Fibroblast of lung (primary cell): ENCODE results near the gene SALL3. TPM values are rescaled to one million over a fixed set of nuclear protein-coding genes. Genes with fewer than 3 reads are reported as not detected.

ENCODE experiments used
- DNase-seq, 2 donors: peaks; one replicate each; pipeline versions ENCODE4 v3.0.0 to v3.0.0-alpha.2; 2010; ENCODE audit warnings: low read depth in 2 of 2
- H2AFZ ChIP-seq: 2 replicates; pipeline ENCODE4 v1.5.1; 2012; ENCODE audit warnings: low read length, control low read depth, inconsistent platforms
- H3K27ac ChIP-seq: 2 replicates; pipeline ENCODE4 v1.5.1; 2011; ENCODE audit warnings: low read length, control low read depth; ENCODE audit not compliant: insufficient read depth
- H3K27me3 ChIP-seq: 2 replicates; pipeline ENCODE4 v1.5.1; 2011; ENCODE audit warnings: mild to moderate bottlenecking, low read length; ENCODE audit not compliant: control insufficient read depth, insufficient read depth
- H3K36me3 ChIP-seq: 2 replicates; pipeline ENCODE4 v1.5.1; 2011; ENCODE audit warnings: low read length; ENCODE audit not compliant: control insufficient read depth, insufficient read depth
- H3K4me1 ChIP-seq: 2 replicates; pipeline ENCODE4 v1.5.1; 2011; ENCODE audit warnings: low read length; ENCODE audit not compliant: control insufficient read depth, insufficient read depth; ENCODE audit errors: extremely low read depth
- H3K4me2 ChIP-seq: 2 replicates; pipeline ENCODE4 v1.5.1; 2011; ENCODE audit warnings: low read length, control low read depth; ENCODE audit not compliant: insufficient read depth; ENCODE audit errors: extremely low read depth
- H3K4me3 ChIP-seq, 4 experiments: fragments of 200-600 bp in 1 of 4; sonication (generic) in 1 of 4; replicated peaks in 1 of 4; 2 replicates each; pipeline ENCODE4 v1.5.1; 2011 to 2016; ENCODE audit warnings: low read length in 4 of 4, low read depth in 3 of 4, mild to moderate bottlenecking in 3 of 4, control low read depth in 2 of 4, inconsistent platforms in 1 of 4, mixed read lengths in 1 of 4; ENCODE audit not compliant: insufficient read depth in 1 of 4; ENCODE audit errors: control extremely low read depth in 1 of 4
- H3K79me2 ChIP-seq: 2 replicates; pipeline ENCODE4 v1.5.1; 2012; ENCODE audit warnings: mild to moderate bottlenecking, low read length, inconsistent platforms; ENCODE audit not compliant: control insufficient read depth, insufficient read depth
- H3K9ac ChIP-seq: 2 replicates; pipeline ENCODE4 v1.5.1; 2011; ENCODE audit warnings: mild to moderate bottlenecking, low read length, control low read depth; ENCODE audit not compliant: insufficient read depth
- H3K9me3 ChIP-seq: 2 replicates; pipeline ENCODE4 v1.5.1; 2012; ENCODE audit warnings: low read depth, low read length; ENCODE audit not compliant: control insufficient read depth, insufficient read depth
- H4K20me1 ChIP-seq: 2 replicates; pipeline ENCODE4 v1.5.1; 2011; ENCODE audit warnings: low read length; ENCODE audit not compliant: control insufficient read depth, insufficient read depth; ENCODE audit errors: extremely low read depth
- CTCF ChIP-seq, 2 donors: IDR thresholded peaks in 1 of 2; conservative IDR thresholded peaks in 1 of 2; 1 replicate in 1 of 2; 2 replicates in 1 of 2; pipeline ENCODE4 v1.5.1; 2011 to 2012; ENCODE audit warnings: low read length in 2 of 2, control low read depth in 1 of 2, inconsistent platforms in 1 of 2, low read depth in 1 of 2, mild to moderate bottlenecking in 1 of 2
- EZH2 ChIP-seq: IDR thresholded peaks from 2 replicates; pipeline ENCODE4 v1.5.1; 2012; ENCODE audit warnings: low read length, control low read depth, mild to moderate bottlenecking; ENCODE audit errors: missing control alignments
- polyA plus RNA-seq, 2 donors: library from polyadenylated mRNA; depleted of rRNA in 1 of 2; stranded (reverse) in 1 of 2; unstranded in 1 of 2; fragments of >200 nt; gene quantifications; 2 replicates each; pipeline ENCODE4 v1.2.1, GENCODE V29; 2011 to 2012; ENCODE audit warnings: missing spikeins in 1 of 2
- total RNA-seq: library from RNA; depleted of rRNA; stranded (reverse); fragments of >200 nt; gene quantifications from 2 replicates; pipeline ENCODE4 v1.2.1, GENCODE V29; 2014

The SALL3 gene
- total and polyA plus RNA-seq, 2 donors (not counting 1 experiment from before 2014, with no cell fraction given) = not detected

- Histone ChIP-seq H3K79me2 (no peaks in the 10 kb centered on the region), H3K4me1 (no peaks in the 10 kb centered on the region), H3K9me3 (no peaks in the 10 kb centered on the region), H3K4me3 (no peak overlapping the region), H3K27ac (no peak overlapping the region), H4K20me1 (no peaks in the 10 kb centered on the region), H3K4me2 (no peak overlapping the region), H3K36me3 (no peaks in the 10 kb centered on the region), H2AFZ (no peak overlapping the region), H3K27me3 (no peaks in the 10 kb centered on the region), H3K9ac (no peak overlapping the region)
- DNase-seq = no peak
- TF ChIP-seq EZH2 = no peak
- no peak for TF ChIP-seq CTCF (conservative IDR thresholded peaks at IDR 0.05 in 1 of 2, IDR thresholded peaks at IDR 0.05 in 1 of 2; ENCODE audit: low read depth in 1 of 2, low read length in 2 of 2)
These were observed 31.2 kb downstream of the SALL3 start for GRCh38 chr18:79010802-79011201.

- H3K36me3 ChIP-seq = no peaks in the 10 kb centered on the region
- H3K9ac ChIP-seq = no peak overlapping the region
- H3K9me3 ChIP-seq = no peaks in the 10 kb centered on the region
- no peaks in the 10 kb centered on the region for H3K79me2 ChIP-seq
- TF ChIP-seq CTCF (conservative IDR thresholded peaks at IDR 0.05 in 1 of 2, IDR thresholded peaks at IDR 0.05 in 1 of 2; ENCODE audit: low read depth in 1 of 2, low read length in 2 of 2) (no peak), EZH2 (no peak)
- no peak overlapping the region for H3K27ac ChIP-seq
- no peak overlapping the region for H3K4me3 ChIP-seq
- no peaks in the 10 kb centered on the region for H3K4me1 ChIP-seq
- H3K4me2 ChIP-seq = no peak overlapping the region
- H2AFZ ChIP-seq = no peak overlapping the region
- no peaks in the 10 kb centered on the region for H4K20me1 ChIP-seq
- H3K27me3 ChIP-seq = no peaks in the 10 kb centered on the region
- DNase-seq = no peak
These were observed 31.8 kb downstream of the SALL3 start for GRCh38 chr18:79011300-79011870.

- Histone ChIP-seq H3K4me3 (no peak overlapping the region), H3K4me1 (no peaks in the 10 kb centered on the region), H3K36me3 (no peaks in the 10 kb centered on the region), H3K9ac (no peak overlapping the region), H3K4me2 (no peak overlapping the region), H3K27ac (no peak overlapping the region), H3K27me3 (no peaks in the 10 kb centered on the region), H4K20me1 (no peaks in the 10 kb centered on the region), H3K79me2 (no peaks in the 10 kb centered on the region), H3K9me3 (no peaks in the 10 kb centered on the region), H2AFZ (no peak overlapping the region)
- TF ChIP-seq CTCF (conservative IDR thresholded peaks at IDR 0.05 in 1 of 2, IDR thresholded peaks at IDR 0.05 in 1 of 2; ENCODE audit: low read depth in 1 of 2, low read length in 2 of 2) (no peak), EZH2 (no peak)
- no peak for DNase-seq
These were observed 34.3 kb downstream of the SALL3 start for GRCh38 chr18:79013869-79014268.
